GM10266 (cell line): ENCODE data around the gene BRMS1.

ENCODE experiments used
- DNase-seq: peaks from one replicate; pipeline ENCODE4 v3.0.0; 2012; ENCODE audit errors: extremely low spot score
- CTCF ChIP-seq: IDR thresholded peaks from 2 replicates; pipeline ENCODE4 v1.5.1; 2012; ENCODE audit warnings: mild to moderate bottlenecking, low read depth; ENCODE audit not compliant: control insufficient read depth, insufficient read depth; ENCODE audit errors: missing control alignments

Gene BRMS1

DNA sequence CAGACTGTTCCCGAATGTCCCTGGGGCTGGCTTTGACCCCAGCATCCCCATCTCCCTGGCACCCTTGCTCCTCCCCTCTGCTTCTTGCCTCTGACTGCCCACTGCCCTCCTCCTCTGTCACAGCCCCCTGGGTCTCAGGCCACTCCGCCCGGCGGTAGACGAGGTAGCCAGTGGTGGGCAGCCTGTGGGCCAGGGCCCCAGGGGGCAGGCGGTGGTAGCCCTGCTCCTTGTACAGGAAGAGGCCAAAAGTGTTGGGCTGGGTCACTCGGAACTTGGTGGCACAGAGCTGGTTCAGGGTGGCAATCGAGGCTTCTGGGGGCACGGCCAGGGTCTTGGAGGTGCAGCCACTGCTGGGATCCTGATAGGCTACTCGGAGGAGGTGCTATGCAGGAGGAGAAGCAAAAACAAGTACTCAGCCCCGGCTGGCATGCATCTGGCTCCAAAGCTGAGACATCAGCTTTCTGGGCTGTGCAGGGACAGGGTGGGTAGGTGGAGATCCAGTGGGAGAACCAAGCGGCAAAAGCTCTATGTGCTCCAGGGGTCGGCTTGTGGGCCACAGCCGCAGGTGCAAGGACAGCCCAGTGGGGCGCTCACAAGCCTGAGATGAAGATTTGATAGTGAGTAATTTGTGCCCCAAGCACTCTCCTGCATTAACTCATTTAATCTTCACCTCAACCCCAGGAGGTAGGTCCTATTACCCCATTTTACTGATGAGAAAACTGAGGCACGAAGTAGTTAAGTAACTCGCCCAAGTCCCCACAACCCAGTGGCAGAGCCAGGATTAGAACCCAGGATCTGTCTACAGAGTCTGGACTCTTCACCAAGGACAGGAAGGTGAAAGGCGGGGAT, 12.3 kb downstream of the BRMS1 start:
- no peak for DNase-seq
- TF ChIP-seq CTCF, result no peak

DNA sequence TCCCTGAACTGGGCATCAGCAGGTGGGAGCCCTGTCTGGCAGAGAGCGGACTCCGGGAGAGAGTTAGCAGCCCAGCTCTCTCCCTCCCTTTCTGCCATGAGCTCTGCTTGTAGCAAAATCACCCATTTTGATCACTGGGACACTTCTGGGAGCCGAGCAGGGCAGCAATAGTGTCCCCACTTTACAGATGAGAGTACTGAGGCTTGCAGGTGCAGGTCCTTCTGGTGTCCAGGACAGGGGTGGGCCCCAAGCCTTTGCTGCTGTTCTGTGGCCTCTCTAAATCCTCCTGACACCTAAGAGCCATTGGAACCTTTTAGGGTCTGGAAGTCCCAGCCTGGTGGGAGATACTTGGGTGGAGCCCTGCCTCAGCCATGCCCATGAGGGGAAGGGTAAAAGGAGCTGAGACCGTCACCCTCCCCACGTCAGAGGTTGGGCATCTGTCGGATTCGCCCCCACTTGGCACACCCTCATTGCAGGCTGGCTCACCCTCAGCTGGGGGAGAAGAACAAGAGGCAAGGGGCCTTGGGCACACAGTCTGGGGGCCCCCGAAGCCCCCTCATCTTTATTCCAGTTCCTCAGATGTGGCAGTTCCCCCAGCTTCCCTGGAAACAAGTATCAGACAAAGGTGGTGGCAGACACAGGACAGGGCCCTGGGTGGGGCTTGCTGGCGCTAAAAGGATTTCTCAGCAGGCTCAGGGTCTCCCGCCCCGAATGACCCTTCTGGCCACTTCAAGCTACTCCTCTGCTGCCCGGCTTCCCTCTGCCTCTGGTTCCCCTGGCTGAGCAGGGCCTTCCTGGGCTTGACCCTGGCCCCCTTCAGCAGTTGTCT, 13.1 kb downstream of the BRMS1 start:
- no peak for DNase-seq
- no peak for TF ChIP-seq CTCF

DNA sequence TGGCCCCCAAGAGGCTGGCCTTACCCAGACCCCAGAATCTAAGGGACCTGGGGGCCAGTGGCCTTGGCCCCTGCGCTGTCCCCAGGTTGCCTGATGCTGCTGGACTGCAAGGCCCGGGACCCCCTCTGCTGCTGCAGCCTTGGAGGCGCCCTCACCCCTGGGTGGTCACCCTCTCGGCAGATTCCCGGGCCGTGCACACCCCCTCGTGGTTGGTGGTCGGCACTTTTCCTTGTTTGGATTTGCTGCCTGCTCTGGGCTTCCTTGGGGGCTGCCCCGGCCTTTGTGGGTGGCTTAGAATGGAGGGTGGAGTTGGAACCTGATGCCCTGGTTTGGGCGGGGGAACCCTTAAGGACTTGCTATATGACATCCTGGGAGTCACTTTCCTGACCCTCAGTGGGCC, 14.0 kb downstream of the BRMS1 start:
- no peak for DNase-seq
- TF ChIP-seq CTCF, result no peak

DNA sequence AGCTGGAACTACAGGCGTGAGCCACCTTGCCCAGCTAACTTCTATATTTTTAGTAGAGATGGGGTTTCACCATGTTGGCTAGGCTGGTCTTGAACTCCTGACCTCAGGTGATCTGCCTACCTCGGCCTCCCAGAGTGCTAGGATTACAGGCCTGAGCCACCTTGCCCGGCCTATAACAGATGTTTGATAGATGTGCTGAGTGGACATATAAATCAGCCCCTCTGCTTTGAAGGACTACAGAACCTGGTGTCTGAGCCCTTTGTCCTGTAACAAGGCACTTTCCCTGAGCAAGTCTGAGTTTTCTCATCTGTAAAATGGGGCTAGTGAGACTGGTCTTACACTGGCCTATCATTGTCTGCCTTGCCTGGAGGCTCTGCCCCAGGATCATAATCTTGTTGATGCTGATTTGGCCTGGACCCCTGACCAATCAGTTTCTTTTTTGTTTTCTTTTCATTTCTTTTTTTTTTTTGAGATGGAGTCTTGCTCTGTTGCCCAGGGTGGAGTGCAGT, 15.7 kb downstream of the BRMS1 start:
- no peak for DNase-seq
- TF ChIP-seq CTCF, result no peak

DNA sequence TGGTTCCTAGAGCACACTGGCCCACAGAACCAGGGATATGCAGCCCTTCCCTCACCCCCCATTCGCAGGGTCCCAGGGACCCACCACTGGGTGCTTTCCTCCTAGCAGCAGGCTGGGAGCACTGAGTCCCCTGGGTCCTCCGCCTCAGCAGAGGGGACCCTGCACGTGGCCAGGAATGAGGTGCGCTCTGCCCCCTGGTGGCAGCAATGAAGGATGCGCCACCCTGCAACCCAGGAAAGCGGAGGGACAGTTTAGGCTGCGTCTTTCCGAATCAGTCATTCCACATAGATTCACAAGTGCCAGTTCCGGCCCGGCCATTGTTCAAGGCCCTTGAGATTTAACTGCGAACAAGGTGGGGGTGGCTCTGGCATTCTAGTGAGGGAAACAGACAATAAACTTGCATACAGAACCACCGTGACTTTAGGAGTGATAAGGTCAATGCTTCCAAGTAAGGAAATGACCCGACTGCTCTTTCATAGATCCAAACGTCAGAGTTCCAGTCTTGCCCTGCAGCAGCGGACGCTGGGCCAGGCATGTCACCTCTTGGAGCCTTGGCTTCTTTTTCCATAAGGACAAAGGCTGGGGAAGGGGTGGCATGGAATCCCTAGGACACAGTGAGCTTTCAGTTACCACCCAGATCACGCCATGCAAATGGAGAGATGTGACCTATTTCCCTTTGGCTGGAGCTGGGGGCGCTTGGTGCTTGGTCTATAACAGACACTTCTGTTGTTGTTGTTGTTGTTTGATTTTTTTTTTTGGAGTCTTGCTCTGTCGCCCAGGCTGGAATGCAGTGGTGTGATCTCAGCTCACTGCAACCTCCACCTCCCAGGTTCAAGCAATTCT, 16.4 kb downstream of the BRMS1 start:
- TF ChIP-seq CTCF, result peak; percentile 95
- peak; percentile 89 for DNase-seq

DNA sequence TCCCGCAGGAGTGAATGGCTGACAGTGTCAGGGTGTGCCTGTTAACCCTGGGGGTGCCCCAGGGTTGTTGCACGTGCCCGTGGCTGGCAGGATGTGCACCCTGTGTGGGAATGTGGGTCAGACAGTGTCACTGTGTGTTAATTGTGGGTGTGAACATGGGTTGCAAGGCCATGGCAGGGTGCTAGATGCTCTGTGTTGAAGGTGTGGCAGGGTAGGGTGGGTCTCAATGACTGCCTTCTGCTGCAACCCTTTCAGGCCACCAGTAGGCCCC, 16.9 kb downstream of the BRMS1 start:
- TF ChIP-seq CTCF, result no peak
- DNase-seq, result no peak
